GM18907 (cell line): ENCODE results near the gene LAIR1.

Experiments
- ATAC-seq: cut with Tn5 transposase; IDR thresholded peaks from one replicate; pipeline ENCODE4 v1.9.1; 2021; ENCODE audit warnings: mild to moderate bottlenecking, moderate library complexity; ENCODE audit not compliant: unreplicated experiment

Gene LAIR1

DNA sequence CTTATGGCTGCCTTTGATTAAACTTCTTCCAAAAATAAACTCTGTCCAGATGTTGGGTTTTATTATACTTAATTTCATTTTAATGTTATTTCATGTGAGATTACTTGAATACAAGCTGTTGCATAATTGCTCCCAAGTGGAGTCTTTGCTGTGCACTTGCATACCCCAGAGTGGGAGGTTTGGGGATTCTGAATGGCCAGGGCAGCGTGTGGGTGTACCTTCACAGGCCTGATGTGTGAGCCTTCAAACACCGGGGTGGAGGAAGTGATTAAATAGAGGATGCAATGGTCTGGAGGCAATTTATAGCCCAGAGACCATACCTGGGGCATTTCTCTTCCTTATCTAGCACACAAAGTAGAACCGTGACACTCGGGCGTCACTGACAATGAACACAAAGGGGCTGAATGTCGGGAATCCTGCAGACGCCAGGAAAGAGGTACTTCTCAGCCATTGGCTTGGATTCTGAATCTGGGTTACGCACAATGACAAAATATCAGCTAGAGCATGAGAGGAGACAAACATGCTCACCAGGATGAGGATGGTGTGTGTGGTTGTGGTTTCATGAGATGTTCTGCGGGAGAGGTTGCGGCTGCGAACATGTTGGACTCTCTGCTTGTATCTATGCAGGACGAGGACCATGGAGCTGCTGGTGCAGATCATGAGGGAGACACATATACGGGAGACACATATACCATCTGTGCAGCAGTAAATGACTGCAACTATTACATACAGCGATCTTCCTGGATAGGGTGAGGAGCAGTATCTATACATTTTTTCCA, 44.6 kb downstream of the LAIR1 start:
- no peak for ATAC-seq

DNA sequence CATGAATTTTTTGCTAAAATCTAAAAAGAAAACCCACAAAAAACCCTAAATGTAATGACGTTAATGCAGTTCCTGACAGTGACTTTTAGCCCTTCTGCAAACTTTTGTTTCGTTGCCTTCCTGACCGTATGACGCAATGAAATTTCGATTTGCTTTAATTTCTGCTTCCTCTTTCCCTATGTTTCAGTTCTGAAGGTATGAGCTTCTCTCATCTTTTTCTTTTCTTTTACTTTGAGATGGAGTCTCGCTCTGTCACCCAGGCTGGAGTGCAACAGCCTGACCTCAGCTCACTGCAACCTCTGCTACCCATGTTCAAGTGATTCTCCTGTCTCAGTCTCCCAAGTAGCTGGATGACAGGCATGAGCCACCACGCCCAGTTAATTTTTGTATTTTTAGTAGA, 45.7 kb downstream of the LAIR1 start:
- no peak for ATAC-seq

DNA sequence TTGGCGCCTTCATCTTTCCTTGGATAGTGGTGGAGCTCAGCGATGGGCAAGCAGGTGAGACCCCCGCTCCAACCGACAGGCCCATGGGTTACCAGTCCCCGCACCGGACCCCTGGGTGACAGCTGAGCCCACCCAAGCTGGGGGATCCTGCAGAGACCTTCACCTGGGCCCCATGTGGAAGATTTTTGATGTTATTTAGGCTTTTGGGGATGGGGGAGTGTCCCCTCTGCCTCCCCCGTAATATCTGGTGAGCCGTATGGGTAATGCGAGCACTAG, 46.8 kb downstream of the LAIR1 start:
- ATAC-seq: no peak

DNA sequence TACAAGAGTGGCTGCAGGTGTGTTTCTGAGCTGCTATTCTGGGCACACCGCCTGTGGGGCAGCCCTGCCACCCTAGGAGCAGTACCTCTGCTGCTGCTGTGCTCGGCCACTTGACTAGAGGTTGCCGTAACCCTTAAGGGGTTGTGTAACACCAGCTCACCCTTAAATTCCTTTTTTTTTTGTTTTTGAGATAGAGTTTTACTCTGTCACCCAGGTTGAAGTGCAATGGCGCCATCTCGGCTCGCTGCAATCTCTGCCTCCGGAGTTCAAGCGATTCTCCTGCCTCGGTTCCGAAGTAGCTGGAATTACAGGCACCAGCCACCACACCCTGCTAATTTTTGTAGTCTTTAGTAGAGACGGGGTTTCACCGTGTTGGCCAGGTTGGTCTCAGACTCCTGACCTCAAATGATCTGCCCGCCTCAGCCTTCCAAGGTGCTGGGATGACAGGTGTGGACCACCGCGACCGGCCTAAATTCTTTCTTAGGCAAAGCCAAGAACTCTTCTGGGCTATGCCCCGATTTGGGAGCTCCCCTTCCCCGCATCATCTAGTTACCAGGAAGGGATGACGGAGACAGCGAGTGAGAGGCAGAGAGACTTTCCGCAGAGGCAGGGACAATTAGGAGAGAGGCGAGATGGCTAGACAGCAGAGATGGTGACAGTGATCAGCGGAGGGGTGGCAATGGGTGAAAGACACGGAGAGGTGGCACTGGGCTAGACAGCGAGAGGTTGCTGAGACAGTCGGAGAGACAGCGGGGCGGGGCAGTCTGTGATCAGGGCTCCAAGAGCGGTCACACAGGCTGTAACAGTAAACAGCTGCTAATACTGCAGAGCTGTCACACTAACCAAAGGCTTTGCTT, 47.4 kb downstream of the LAIR1 start:
- ATAC-seq: no peak

DNA sequence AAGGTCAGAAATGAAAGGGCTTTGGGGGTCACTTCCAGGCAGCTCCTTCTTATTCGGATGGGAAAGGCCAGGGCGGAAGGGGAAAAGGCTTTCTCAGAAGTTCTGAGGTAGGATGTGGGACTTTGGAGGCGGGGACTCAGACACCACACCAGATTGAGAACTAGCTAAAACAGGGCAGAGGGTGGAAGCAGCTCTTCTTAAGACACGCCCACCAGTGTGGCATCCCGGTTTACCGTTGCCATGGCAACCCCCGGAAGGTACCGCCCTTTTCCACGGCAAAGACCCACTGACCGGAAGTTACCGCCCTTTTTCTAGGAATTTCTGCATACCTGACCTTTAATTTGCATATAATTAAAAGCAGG, 48.0 kb downstream of the LAIR1 start:
- ATAC-seq: no peak

DNA sequence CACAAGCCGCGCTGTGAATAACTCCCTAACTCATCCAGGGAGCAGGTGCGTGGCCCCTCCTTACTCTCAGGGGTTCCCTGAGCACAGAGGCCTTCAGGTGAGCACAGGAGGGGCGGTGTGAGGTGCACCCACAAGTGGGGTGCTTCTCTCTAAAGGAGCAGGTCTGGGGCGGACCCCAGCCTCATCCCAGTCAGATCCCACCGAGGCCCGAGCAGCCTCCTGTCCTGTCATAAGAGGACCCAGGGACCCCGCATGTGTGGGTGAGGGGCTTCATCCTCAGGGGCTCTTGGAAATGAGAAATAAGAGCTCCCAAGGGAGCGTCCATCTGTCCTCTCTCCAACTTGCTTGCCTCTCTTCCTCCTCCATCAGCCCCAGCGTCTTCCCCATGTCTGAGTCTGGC, 48.8 kb downstream of the LAIR1 start:
- no peak for ATAC-seq

DNA sequence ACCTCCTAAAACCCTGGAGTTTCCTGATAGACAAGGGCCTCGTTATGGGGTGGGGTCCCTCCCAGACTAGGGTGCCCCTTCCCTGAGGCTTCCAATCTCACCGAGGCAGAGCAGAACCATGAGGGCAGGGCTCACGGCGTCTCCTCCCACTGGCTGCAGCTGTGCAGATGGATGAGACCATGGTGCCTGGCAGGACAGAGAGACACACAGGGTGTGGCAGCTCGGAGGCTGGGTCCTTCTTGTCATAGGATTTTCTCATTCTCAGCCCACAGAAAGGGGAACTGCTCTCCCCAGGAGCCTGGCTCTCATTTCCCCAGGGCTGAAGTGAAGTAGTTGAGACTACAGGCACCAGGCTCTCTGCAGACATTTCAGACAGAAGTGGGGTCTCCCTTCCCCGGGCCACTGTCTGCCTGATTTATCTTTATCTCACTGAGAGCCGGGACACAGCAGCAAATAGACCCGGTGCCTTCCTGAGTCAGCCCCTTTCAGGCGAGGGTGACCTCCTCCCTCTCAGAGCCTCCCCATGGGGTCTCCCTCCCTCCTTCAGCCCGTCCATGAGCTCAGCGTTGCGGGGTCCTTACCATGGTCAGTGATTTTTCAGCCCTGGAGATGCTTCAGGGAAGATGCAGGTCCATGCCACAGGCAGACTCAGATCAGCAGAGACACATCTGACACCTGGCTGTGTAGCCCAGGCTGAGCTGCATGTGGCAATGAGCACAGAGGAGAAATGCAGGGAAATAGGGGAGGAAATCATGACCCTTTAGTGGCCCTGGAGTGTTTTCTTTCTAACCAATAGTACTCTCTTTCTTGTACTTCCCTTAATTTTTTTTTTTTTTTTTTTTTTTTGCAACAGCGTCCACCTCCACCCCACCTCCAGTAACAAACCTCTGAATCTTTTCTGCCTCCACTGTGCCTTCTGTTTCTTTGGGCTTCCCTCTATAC, 52.0 kb downstream of the LAIR1 start, which contains the start of gene LILRA5:
LILRA5 (minus strand) TSS at position 731 of the 942 bp plus-strand sequence; CDS start at position 584, 147 bp downstream.
- no peak for ATAC-seq

DNA sequence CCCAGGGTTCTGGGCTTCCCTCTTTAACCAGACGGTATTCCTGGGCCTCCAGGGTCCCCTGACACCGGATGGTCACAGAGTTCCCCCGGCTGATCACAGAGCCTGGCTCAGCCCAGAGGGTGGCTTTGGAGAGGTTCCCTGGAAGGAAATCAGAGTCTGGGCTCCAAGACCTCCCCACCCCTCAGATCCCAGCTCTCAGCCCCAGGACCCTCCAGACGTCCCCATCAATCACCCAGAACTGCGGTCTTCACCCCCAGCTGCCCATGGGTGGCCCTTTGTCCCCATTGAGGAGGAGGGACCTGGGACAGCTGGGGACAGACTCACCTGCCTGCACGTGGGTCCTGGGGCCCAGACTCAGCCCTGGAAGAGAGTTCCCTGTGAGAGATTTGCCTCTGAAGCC, 52.7 kb downstream of the LAIR1 start:
- ATAC-seq: no peak

DNA sequence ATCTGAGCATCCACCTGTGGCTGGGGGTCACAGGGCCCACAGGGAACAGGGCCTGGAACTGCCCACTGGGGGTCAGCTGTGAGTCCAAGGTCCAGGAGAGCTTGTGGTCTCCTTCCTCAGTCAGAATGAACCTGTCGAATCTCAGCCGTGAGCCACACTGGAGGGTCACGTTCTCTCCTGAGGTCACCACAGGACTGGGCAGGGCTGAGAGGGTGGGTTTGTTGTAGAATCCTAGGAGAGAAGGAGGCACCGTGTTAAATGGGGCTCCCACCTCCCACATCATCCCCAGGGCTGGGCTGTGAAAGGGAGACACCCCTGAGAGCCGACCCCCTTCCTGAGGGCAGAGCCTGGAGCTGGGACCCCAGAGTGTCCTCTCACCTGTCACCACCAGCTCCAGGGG, 53.2 kb downstream of the LAIR1 start:
- ATAC-seq: no peak

DNA sequence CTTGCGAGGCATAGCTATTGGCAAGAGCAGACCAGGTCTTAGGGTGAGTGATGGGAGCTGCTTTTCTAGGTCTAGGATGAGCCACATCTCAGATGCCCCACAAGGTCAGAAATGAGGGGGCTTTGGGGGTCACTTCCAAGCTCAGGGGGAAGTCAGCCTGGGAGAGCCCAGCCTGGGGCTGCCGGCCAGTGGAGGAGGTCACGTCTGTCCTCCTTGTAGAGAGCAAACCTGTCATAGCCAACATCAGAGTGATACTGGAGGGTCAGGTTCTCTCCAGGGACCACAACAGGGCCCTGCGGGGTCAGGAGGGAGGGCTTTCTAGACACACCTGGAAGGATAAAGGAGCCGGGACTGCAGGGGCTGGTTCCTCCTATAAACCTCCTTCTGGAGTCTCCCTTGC, 54.2 kb downstream of the LAIR1 start:
- no peak for ATAC-seq

DNA sequence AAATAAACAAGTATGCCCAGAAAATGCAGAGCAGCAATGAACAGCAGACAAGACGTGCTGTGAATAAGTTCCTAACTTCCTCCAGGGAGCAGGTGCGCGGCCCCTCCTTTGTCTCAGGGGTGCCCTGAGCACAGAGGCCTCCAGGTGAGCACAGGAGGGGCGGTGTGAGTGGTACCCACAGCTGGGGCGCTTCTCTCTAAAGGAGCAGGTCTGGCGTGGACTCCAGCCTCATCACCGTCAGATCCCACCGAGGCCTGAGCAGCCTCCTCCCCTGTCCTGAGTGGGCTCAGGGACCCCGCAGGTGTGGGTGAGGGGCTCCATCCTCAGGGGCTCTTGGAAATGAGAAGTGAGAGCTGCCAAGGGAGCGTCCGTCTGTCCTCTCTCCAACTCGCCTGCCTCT, 54.9 kb downstream of the LAIR1 start:
- no peak for ATAC-seq

DNA sequence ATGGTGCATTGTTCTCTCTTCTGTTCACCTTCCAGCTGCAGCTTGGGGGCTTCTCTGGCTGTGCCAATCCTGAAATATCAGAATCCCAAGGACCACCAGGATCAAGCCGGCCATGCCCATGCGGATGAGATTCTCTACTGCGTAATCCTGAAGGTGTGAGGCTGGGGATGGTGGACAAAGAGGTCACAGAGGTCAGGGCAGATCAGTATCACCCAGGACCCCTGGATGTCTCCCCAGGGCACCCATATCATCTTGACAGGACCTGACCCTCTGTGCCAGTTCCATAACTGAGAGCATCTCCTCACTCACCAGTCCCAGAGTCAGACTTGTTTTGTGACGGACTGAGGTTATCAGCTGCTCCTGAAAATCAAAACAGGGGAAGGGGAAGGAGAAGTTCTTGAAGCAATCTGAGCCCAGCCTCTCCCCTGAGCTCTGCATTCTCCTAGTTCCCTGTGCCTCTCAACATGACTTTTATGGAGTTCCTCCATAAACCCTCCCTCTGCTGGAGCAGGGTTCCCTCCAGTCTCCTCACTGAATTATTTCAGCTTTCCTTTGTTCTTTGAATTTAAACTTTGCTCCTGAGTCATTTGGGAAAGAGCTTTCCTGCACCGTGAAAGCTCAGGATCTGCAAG, 57.2 kb downstream of the LAIR1 start:
- no peak for ATAC-seq

DNA sequence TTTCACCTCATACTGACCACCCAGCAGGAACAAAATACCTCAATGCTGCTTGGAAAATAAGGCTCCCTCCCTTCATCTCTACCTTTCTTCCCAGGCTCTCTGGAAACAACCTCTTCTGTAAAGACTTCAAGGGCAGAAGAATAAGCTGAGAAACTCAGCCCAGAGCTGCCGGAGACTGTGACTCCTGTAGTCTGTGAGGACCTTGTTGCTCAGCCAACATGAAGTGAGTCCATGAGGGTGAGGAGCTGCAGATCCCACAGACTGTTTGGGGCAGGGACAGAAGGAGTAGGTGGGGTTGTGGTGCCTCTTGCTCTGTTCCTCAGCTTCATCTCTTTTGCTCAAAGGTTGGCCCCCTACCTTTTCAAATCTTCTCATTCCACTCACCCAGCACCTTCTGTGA, 59.6 kb downstream of the LAIR1 start:
- ATAC-seq: no peak

DNA sequence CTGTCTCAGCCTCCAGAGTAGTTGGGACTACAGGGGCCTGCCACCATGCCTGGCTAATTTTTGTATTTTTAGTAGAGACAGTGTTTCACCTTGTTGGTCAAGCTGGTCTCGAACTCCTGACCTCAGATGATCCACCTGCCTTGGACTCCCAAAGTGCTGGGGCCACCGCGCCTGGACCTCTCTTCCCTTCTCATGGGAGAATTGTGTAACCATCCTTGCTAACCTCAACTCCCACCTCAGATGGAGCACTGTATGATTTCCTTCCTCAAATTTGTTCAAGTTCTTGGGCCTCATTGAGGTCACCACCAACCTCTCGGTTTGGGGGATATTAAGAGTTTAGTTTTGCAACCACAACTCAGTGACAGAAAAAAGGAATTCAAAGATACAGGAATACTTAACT, 62.5 kb downstream of the LAIR1 start:
- no peak for ATAC-seq
